ENCODE results near the gene TMBIM4. TPM values are rescaled to one million over a fixed set of nuclear protein-coding genes. Genes with fewer than 3 reads are reported as not detected.

The TMBIM4 gene
- polyA plus RNA-seq, 1 experiment, result 108 TPM

GRCh38 chr12:66103016-66103913 lies 66.5 kb downstream of the TMBIM4 start:
- H3K27me3 ChIP-seq (ENCODE audit: control insufficient read depth, insufficient read depth, low read length), result no peaks in the 10 kb centered on the region
- ChIA-PET CTCF (interaction anchor here (0.6 to 1.7 kb wide), 8 partner anchors 9 to 821 kb away, joined by 3 to 7 read pairs (median 4); no protein-coding TSS in a partner anchor), POLR2A (interaction anchor here (0.5 kb wide), 1 partner anchor 222 kb away, joined by 8 read pairs; no protein-coding TSS in a partner anchor)
- H3K36me3 ChIP-seq (ENCODE audit: control insufficient read depth, insufficient read depth, low read length), result no peaks in the 10 kb centered on the region
- TF ChIP-seq CTCF (IDR thresholded peaks at IDR 0.05; ENCODE audit: insufficient read depth, low read depth, low read length), result 0 out of 2 replicates have a peak, but pooled peaks have one; percentile 22
- no peak overlapping the region for H3K4me3 ChIP-seq (ENCODE audit: low read depth, low read length)
- no peak for DNase-seq (ENCODE audit: low read depth)

- H3K36me3 ChIP-seq (ENCODE audit: control insufficient read depth, insufficient read depth, low read length), result no peaks in the 10 kb centered on the region
- no peak overlapping the region for H3K4me3 ChIP-seq (ENCODE audit: low read depth, low read length)
- H3K27me3 ChIP-seq (ENCODE audit: control insufficient read depth, insufficient read depth, low read length), result no peaks in the 10 kb centered on the region
- no peak for TF ChIP-seq CTCF (IDR thresholded peaks at IDR 0.05; ENCODE audit: insufficient read depth, low read depth, low read length)
- DNase-seq (ENCODE audit: low read depth), result no peak
- POLR2A ChIA-PET, result no interaction called here
- CTCF ChIA-PET, result interaction anchor here (0.6 to 1.7 kb wide), 3 partner anchors 10 to 803 kb away, joined by 3 to 4 read pairs (median 3); no protein-coding TSS in a partner anchor
Observed at GRCh38 chr12:66092559-66093269, 77.1 kb downstream of the TMBIM4 start.

GRCh38 chr12:66090157-66090556 lies 79.6 kb downstream of the TMBIM4 start:
- Histone ChIP-seq H3K4me3 (ENCODE audit: low read depth, low read length) (no peak overlapping the region), H3K36me3 (ENCODE audit: control insufficient read depth, insufficient read depth, low read length) (no peaks in the 10 kb centered on the region), H3K27me3 (ENCODE audit: control insufficient read depth, insufficient read depth, low read length) (no peaks in the 10 kb centered on the region)
- POLR2A ChIA-PET, result interaction anchor here (0.6 kb wide), 1 partner anchor 14 kb away, joined by 4 read pairs; no protein-coding TSS in a partner anchor
- no peak for TF ChIP-seq CTCF (IDR thresholded peaks at IDR 0.05; ENCODE audit: insufficient read depth, low read depth, low read length)
- no peak for DNase-seq (ENCODE audit: low read depth)
- CTCF ChIA-PET, result interaction anchor here (1.3 kb wide), 1 partner anchor 488 kb away, joined by 4 read pairs; no protein-coding TSS in a partner anchor

- no peak for DNase-seq (ENCODE audit: low read depth)
- H3K27me3 ChIP-seq (ENCODE audit: control insufficient read depth, insufficient read depth, low read length), result no peaks in the 10 kb centered on the region
- peak; percentile 83 for TF ChIP-seq CTCF (IDR thresholded peaks at IDR 0.05; ENCODE audit: insufficient read depth, low read depth, low read length)
- CTCF ChIA-PET, result interaction anchor here (0.7 to 1.9 kb wide), 12 partner anchors 13 to 856 kb away, joined by 3 to 7 read pairs (median 4); no protein-coding TSS in a partner anchor
- POLR2A ChIA-PET, result no interaction called here
- no peaks in the 10 kb centered on the region for H3K36me3 ChIP-seq (ENCODE audit: control insufficient read depth, insufficient read depth, low read length)
- no peak overlapping the region for H3K4me3 ChIP-seq (ENCODE audit: low read depth, low read length)
Observed at GRCh38 chr12:66087365-66087943, 82.3 kb downstream of the TMBIM4 start.

Data from BJ (cell line).